ENCODE results near the gene GRIP1.

Gene GRIP1

DNA sequence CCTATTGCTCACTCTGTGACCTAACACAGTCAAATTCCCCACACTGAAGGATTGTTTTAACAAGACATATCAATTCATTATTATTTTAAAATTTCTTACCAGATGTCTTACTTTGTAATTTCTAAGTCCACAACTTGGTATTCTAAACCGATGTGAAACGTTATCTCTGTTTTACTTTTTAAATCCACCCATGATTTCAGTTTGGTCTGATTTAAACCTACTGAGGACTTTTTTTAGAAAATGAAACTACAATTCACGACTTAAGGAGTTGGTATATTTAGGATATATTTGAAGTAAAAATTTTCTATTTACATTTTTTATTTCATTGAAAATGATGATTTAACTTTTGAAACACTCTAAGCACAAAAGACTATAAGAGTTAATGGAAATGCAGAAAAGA, 35.1 kb upstream of the GRIP1 start:
- Histone ChIP-seq H3K4me2 (ENCODE audit: low read depth, low read length, poor library complexity, severe bottlenecking) (no peak overlapping the region), H4K20me1 (ENCODE audit: low read depth, low read length) (no peaks in the 10 kb centered on the region)

DNA sequence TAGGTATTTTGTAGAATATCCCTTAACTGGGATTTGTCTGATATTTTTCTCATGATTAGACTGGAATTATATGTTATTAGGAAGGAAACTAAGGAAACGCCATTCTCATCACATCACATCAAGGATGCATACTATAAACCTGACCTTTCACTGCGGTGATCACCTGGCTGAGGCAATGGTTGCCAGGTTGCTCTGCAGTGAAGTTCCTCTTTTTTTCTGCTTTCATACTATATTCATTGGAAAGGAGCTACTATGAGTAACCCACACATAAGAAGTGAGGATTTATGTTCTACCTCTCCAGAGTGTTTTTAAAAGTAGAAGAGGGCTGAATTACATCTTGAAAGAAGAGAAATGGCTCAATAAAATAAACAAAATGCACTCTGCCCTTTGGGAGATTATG, 31.0 kb upstream of the GRIP1 start:
- H3K9me2 ChIP-seq (replicated peaks; ENCODE audit: insufficient read depth, low read length): no peaks in the 10 kb centered on the region
- TF ChIP-seq EZH2phosphoT487 (conservative IDR thresholded peaks at IDR 0.05; ENCODE audit: low read length) (no peak), CTCF (IDR thresholded peaks at IDR 0.05; ENCODE audit: insufficient read depth, low read length, poor library complexity, severe bottlenecking) (no peak)

More for the DNA sequence above, 35.1 kb upstream of the GRIP1 start:
- H3K27me3 ChIP-seq (ENCODE audit: low read length): no peaks in the 10 kb centered on the region
- no peak overlapping the region for H2AFZ ChIP-seq (ENCODE audit: low read depth, low read length, severe bottlenecking)
- H3K4me3 ChIP-seq (ENCODE audit: insufficient read depth, low read length, poor library complexity, severe bottlenecking): no peak overlapping the region
- H3K79me2 ChIP-seq (ENCODE audit: insufficient read depth, low read length): no peaks in the 10 kb centered on the region
- H3K36me3 ChIP-seq (ENCODE audit: low read length): no peaks in the 10 kb centered on the region
- H3K9ac ChIP-seq (ENCODE audit: low read length): no peak overlapping the region
- no peak overlapping the region for H3K27ac ChIP-seq (ENCODE audit: low read depth, low read length)
- H3K9me2 ChIP-seq (replicated peaks; ENCODE audit: insufficient read depth, low read length): no peaks in the 10 kb centered on the region
- TF ChIP-seq EZH2phosphoT487 (conservative IDR thresholded peaks at IDR 0.05; ENCODE audit: low read length): no peak
- TF ChIP-seq CTCF (IDR thresholded peaks at IDR 0.05; ENCODE audit: insufficient read depth, low read length, poor library complexity, severe bottlenecking): no peak
- no peaks in the 10 kb centered on the region for H3K9me3 ChIP-seq (ENCODE audit: insufficient read depth, low read length)
- H3F3A ChIP-seq (ENCODE audit: insufficient read depth): no peaks in the 10 kb centered on the region

DNA sequence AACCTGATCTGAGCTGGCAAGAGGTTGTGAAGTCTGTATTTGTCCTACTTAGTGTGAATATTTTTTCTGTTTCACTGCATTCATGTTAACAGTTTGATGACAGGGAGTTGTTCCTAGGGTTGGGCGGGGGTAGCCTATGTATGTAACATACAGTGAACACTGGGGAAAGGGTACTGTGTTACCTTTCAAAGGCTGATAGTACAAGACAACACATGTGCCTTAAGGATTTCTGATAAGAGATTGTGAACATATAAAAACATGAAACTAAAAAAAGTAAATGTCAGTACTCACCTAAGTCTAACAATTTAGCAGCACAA, 30.5 kb upstream of the GRIP1 start:
- Histone ChIP-seq H3K9ac (ENCODE audit: low read length) (no peak overlapping the region), H3K9me2 (replicated peaks; ENCODE audit: insufficient read depth, low read length) (no peaks in the 10 kb centered on the region), H3K4me3 (ENCODE audit: insufficient read depth, low read length, poor library complexity, severe bottlenecking) (no peak overlapping the region), H3K27ac (ENCODE audit: low read depth, low read length) (no peak overlapping the region), H3K79me2 (ENCODE audit: insufficient read depth, low read length) (no peaks in the 10 kb centered on the region), H3K4me2 (ENCODE audit: low read depth, low read length, poor library complexity, severe bottlenecking) (no peak overlapping the region), H2AFZ (ENCODE audit: low read depth, low read length, severe bottlenecking) (no peak overlapping the region), H3K9me3 (ENCODE audit: insufficient read depth, low read length) (no peaks in the 10 kb centered on the region), H3F3A (ENCODE audit: insufficient read depth) (no peaks in the 10 kb centered on the region), H4K20me1 (ENCODE audit: low read depth, low read length) (no peaks in the 10 kb centered on the region), H3K36me3 (ENCODE audit: low read length) (no peaks in the 10 kb centered on the region), H3K27me3 (ENCODE audit: low read length) (no peaks in the 10 kb centered on the region)
- TF ChIP-seq CTCF (IDR thresholded peaks at IDR 0.05; ENCODE audit: insufficient read depth, low read length, poor library complexity, severe bottlenecking) (no peak), EZH2phosphoT487 (conservative IDR thresholded peaks at IDR 0.05; ENCODE audit: low read length) (no peak)

More for the DNA sequence above, 31.0 kb upstream of the GRIP1 start:
- H3F3A ChIP-seq (ENCODE audit: insufficient read depth): no peaks in the 10 kb centered on the region
- H2AFZ ChIP-seq (ENCODE audit: low read depth, low read length, severe bottlenecking): no peak overlapping the region
- H3K36me3 ChIP-seq (ENCODE audit: low read length): no peaks in the 10 kb centered on the region
- no peaks in the 10 kb centered on the region for H3K79me2 ChIP-seq (ENCODE audit: insufficient read depth, low read length)
- no peaks in the 10 kb centered on the region for H4K20me1 ChIP-seq (ENCODE audit: low read depth, low read length)
- H3K27ac ChIP-seq (ENCODE audit: low read depth, low read length): no peak overlapping the region
- no peaks in the 10 kb centered on the region for H3K27me3 ChIP-seq (ENCODE audit: low read length)
- H3K9me3 ChIP-seq (ENCODE audit: insufficient read depth, low read length): no peaks in the 10 kb centered on the region
- no peak overlapping the region for H3K4me2 ChIP-seq (ENCODE audit: low read depth, low read length, poor library complexity, severe bottlenecking)
- H3K4me3 ChIP-seq (ENCODE audit: insufficient read depth, low read length, poor library complexity, severe bottlenecking): no peak overlapping the region
- H3K9ac ChIP-seq (ENCODE audit: low read length): no peak overlapping the region

Measured in SU-DHL-6 (cell line).